HEK293 (cell line): ENCODE data around the gene VAT1L.

Source experiments
- CTCF ChIA-PET: fragments of 350-600 bp; formaldehyde crosslinking; extraction: SDS; loops from one replicate; lab custom pipeline; 2021; ENCODE audit warnings: antibody characterized with exemption; lab: Yijun Ruan, JAX
- POLR2A ChIA-PET: fragments of 300-600 bp; formaldehyde crosslinking; extraction: SDS; loops from one replicate; lab custom pipeline; 2020; ENCODE audit warnings: antibody characterized with exemption, inconsistent platforms; lab: Yijun Ruan, JAX
- H3K27ac ChIP-seq: fragments of 200-500 bp; sonication (Bioruptor generic); 2 replicates; pipeline ENCODE4 v1.5.1; 2014; ENCODE audit warnings: low read depth, low read length, control low read depth, inconsistent platforms; ENCODE audit errors: extremely low read depth
- H3K36me3 ChIP-seq, 2 experiments: fragments of 200-500 bp in 1 of 2; sonication (Bioruptor generic) in 1 of 2; 1 replicate in 1 of 2; 2 replicates in 1 of 2; pipeline ENCODE4 v1.5.1; 2014 to 2017; ENCODE audit warnings: inconsistent platforms in 2 of 2, low read length in 2 of 2; ENCODE audit not compliant: control insufficient read depth in 2 of 2, insufficient read depth in 1 of 2
- H3K4me1 ChIP-seq: fragments of 200-500 bp; sonication (Bioruptor generic); 2 replicates; pipeline ENCODE4 v1.5.1; 2014; ENCODE audit warnings: mild to moderate bottlenecking, low read length, inconsistent platforms; ENCODE audit not compliant: control insufficient read depth, insufficient read depth
- H3K4me3 ChIP-seq: 2 replicates; pipeline ENCODE4 v1.5.1; 2011; ENCODE audit warnings: low read depth, mild to moderate bottlenecking, control low read depth, low read length, moderate library complexity
- H3K9me3 ChIP-seq: fragments of 200-500 bp; sonication (Bioruptor generic); 2 replicates; pipeline ENCODE4 v1.5.1; 2014; ENCODE audit warnings: low read depth, low read length, inconsistent platforms; ENCODE audit not compliant: control insufficient read depth, insufficient read depth
- ATF2 ChIP-seq: fragments of 450-650 bp; formaldehyde crosslinking; IDR thresholded peaks from 2 replicates; pipeline ENCODE4 v1.5.1; 2016; ENCODE audit warnings: missing biosample characterization, missing genetic modification characterization, low read depth
- BCL6B ChIP-seq: fragments of 450-650 bp; formaldehyde crosslinking; IDR thresholded peaks from 2 replicates; pipeline ENCODE4 v1.5.1; 2017; ENCODE audit warnings: missing biosample characterization, missing genetic modification characterization
- EGR2 ChIP-seq: fragments of 450-650 bp; formaldehyde crosslinking; IDR thresholded peaks from 2 replicates; pipeline ENCODE4 v1.5.1; 2016; ENCODE audit warnings: low read depth, missing biosample characterization, missing genetic modification characterization
- GFI1B ChIP-seq: fragments of 450-650 bp; formaldehyde crosslinking; IDR thresholded peaks from 2 replicates; pipeline ENCODE4 v1.5.1; 2016; ENCODE audit warnings: missing biosample characterization, missing genetic modification characterization
- GLIS2 ChIP-seq: fragments of 450-650 bp; formaldehyde crosslinking; IDR thresholded peaks from 2 replicates; pipeline ENCODE4 v1.5.1; 2016; ENCODE audit warnings: missing biosample characterization, missing genetic modification characterization
- KLF8 ChIP-seq: fragments of 450-650 bp; formaldehyde crosslinking; IDR thresholded peaks from 2 replicates; pipeline ENCODE4 v1.5.1; 2016; ENCODE audit warnings: missing biosample characterization, missing genetic modification characterization
- SCRT2 ChIP-seq: fragments of 450-650 bp; formaldehyde crosslinking; IDR thresholded peaks from 2 replicates; pipeline ENCODE4 v1.5.1; 2016; ENCODE audit warnings: missing biosample characterization, missing genetic modification characterization
- ZBTB48 ChIP-seq: fragments of 450-650 bp; formaldehyde crosslinking; IDR thresholded peaks from 2 replicates; pipeline ENCODE4 v1.5.1; 2016; ENCODE audit warnings: missing biosample characterization, missing genetic modification characterization
- ZBTB7A ChIP-seq: fragments of 450-650 bp; formaldehyde crosslinking; IDR thresholded peaks from 2 replicates; pipeline ENCODE4 v1.5.1; 2016; ENCODE audit warnings: low read depth, missing biosample characterization, missing genetic modification characterization
- ZBTB8A ChIP-seq: fragments of 450-650 bp; formaldehyde crosslinking; IDR thresholded peaks from 2 replicates; pipeline ENCODE4 v1.5.1; 2016; ENCODE audit warnings: missing biosample characterization, missing genetic modification characterization
- ZNF112 ChIP-seq: fragments of 450-650 bp; formaldehyde crosslinking; IDR thresholded peaks from 2 replicates; pipeline ENCODE4 v1.5.0; 2017; ENCODE audit warnings: missing biosample characterization, missing genetic modification characterization
- ZNF184 ChIP-seq: fragments of 450-650 bp; IDR thresholded peaks from 2 replicates; pipeline ENCODE4 v1.5.1; 2018; ENCODE audit warnings: missing biosample characterization, mild to moderate bottlenecking, missing genetic modification characterization
- ZNF221 ChIP-seq: fragments of 450-650 bp; formaldehyde crosslinking; IDR thresholded peaks from 2 replicates; pipeline ENCODE4 v1.5.1; 2017; ENCODE audit warnings: missing biosample characterization, missing genetic modification characterization, borderline replicate concordance
- ZNF239 ChIP-seq: fragments of 450-650 bp; formaldehyde crosslinking; IDR thresholded peaks from 2 replicates; pipeline ENCODE4 v1.5.1; 2016; ENCODE audit warnings: missing biosample characterization, missing genetic modification characterization
- ZNF248 ChIP-seq: fragments of 450-650 bp; formaldehyde crosslinking; IDR thresholded peaks from 2 replicates; pipeline ENCODE4 v1.5.1; 2017; ENCODE audit warnings: missing biosample characterization, missing genetic modification characterization
- ZNF280C ChIP-seq: fragments of 450-650 bp; formaldehyde crosslinking; IDR thresholded peaks from 2 replicates; pipeline ENCODE4 v1.5.1; 2016; ENCODE audit warnings: missing biosample characterization, missing genetic modification characterization
- ZNF302 ChIP-seq: fragments of 450-650 bp; formaldehyde crosslinking; IDR thresholded peaks from 2 replicates; pipeline ENCODE4 v1.5.1; 2016; ENCODE audit warnings: missing biosample characterization, missing genetic modification characterization, low read depth
- ZNF658 ChIP-seq: fragments of 450-650 bp; formaldehyde crosslinking; IDR thresholded peaks from 2 replicates; pipeline ENCODE4; 2016; ENCODE audit warnings: missing biosample characterization, missing genetic modification characterization
- ZNF664 ChIP-seq: fragments of 450-650 bp; formaldehyde crosslinking; IDR thresholded peaks from 2 replicates; pipeline ENCODE4 v1.5.1; 2016; ENCODE audit warnings: missing biosample characterization, missing genetic modification characterization
- ZNF677 ChIP-seq: fragments of 450-650 bp; IDR thresholded peaks from 2 replicates; pipeline ENCODE4 v1.5.0; 2018; ENCODE audit warnings: missing biosample characterization, mild to moderate bottlenecking, missing genetic modification characterization, moderate library complexity
- ZNF785 ChIP-seq: fragments of 450-650 bp; formaldehyde crosslinking; IDR thresholded peaks from 2 replicates; pipeline ENCODE4 v1.5.1; 2016; ENCODE audit warnings: missing biosample characterization, missing genetic modification characterization
- TF ChIP-seq, protein P1 (sequence below): fragments of 450-650 bp; IDR thresholded peaks from 2 replicates; pipeline ENCODE4 v1.5.1; 2018; ENCODE audit warnings: missing biosample characterization, mild to moderate bottlenecking, missing genetic modification characterization
- TF ChIP-seq, protein P2 (sequence below): fragments of 450-650 bp; formaldehyde crosslinking; IDR thresholded peaks from 2 replicates; pipeline ENCODE4 v1.5.1; 2016; ENCODE audit warnings: missing biosample characterization, missing genetic modification characterization
- TF ChIP-seq, protein P3 (sequence below): fragments of 450-650 bp; formaldehyde crosslinking; IDR thresholded peaks from 2 replicates; pipeline ENCODE4 v1.5.1; 2016; ENCODE audit warnings: missing biosample characterization, missing genetic modification characterization

Gene VAT1L

DNA sequence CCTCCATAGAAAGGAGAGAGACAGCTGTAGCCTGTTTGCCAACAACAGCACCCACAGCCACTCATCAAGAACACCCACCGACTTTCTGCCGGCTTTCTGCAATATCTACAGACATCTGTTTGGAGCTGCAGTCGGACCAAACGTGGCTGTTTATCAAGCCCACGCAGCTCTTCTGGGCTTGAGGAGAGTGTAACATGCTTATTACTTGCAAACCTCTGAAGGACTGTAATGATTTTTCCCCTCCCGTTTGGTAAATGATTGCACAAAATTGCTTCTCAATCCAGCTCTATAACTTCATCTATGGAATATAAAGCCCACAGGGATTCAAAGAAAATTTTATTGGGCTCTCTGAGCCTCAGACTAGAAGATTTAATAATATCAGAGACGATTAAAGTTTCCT, 100.5 kb downstream of the VAT1L start:
- Histone ChIP-seq H3K36me3 (no peaks in the 10 kb centered on the region), H3K27ac (no peak overlapping the region), H3K4me3 (no peak overlapping the region), H3K9me3 (no peaks in the 10 kb centered on the region), H3K4me1 (no peaks in the 10 kb centered on the region)
- ChIA-PET POLR2A (no interaction called here), CTCF (no interaction called here)
- TF ChIP-seq ZNF785 (tag by site-specific recombination) (no peak), KLF8 (no peak), BCL6B (tag by site-specific recombination) (no peak), ZNF280C (no peak), ZBTB48 (tag by site-specific recombination) (no peak), GLIS2 (tag by site-specific recombination) (no peak), ZBTB8A (no peak), ZNF664 (no peak), ZBTB7A (no peak), ZNF658 (tag by site-specific recombination) (no peak), ZNF112 (tag by site-specific recombination) (no peak), ATF2 (tag by site-specific recombination) (no peak), ZNF677 (no peak), ZNF221 (tag by site-specific recombination) (no peak), ZNF248 (no peak), ZNF184 (no peak)
- TF ChIP-seq, protein P1, sequence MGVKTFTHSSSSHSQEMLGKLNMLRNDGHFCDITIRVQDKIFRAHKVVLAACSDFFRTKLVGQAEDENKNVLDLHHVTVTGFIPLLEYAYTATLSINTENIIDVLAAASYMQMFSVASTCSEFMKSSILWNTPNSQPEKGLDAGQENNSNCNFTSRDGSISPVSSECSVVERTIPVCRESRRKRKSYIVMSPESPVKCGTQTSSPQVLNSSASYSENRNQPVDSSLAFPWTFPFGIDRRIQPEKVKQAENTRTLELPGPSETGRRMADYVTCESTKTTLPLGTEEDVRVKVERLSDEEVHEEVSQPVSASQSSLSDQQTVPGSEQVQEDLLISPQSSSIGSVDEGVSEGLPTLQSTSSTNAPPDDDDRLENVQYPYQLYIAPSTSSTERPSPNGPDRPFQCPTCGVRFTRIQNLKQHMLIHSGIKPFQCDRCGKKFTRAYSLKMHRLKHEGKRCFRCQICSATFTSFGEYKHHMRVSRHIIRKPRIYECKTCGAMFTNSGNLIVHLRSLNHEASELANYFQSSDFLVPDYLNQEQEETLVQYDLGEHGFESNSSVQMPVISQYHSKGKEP (tag by site-specific recombination), result no peak
- TF ChIP-seq, protein P2, sequence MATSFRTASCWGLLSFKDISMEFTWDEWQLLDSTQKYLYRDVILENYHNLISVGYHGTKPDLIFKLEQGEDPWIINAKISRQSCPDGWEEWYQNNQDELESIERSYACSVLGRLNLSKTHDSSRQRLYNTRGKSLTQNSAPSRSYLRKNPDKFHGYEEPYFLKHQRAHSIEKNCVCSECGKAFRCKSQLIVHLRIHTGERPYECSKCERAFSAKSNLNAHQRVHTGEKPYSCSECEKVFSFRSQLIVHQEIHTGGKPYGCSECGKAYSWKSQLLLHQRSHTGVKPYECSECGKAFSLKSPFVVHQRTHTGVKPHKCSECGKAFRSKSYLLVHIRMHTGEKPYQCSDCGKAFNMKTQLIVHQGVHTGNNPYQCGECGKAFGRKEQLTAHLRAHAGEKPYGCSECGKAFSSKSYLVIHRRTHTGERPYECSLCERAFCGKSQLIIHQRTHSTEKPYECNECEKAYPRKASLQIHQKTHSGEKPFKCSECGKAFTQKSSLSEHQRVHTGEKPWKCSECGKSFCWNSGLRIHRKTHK (tag by site-specific recombination), result no peak

DNA sequence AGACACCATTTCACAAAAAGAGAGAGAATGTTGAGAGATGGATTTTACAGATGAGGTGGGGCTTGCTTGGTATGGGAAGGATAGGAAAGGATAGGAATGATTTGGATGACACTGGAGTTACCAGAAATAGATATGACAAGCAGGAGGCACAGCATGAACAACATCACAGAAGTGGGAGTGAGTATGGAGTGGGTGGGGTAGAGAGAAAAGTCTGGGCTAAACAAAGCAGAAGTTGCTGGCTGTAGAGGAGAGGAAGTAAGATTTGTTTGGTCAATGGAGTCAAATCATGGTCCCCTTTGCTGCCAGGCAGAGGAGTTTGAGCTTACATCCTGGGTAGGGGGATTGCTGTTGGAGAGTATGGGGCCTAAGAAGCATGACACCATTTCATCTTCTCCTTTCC, 101.7 kb downstream of the VAT1L start:
- Histone ChIP-seq H3K4me1 (no peaks in the 10 kb centered on the region), H3K36me3 (no peaks in the 10 kb centered on the region), H3K4me3 (no peak overlapping the region), H3K27ac (no peak overlapping the region), H3K9me3 (no peaks in the 10 kb centered on the region)
- ChIA-PET POLR2A (no interaction called here), CTCF (interaction anchor here (0.7 kb wide), 1 partner anchor 214 kb away, joined by 3 read pairs; no protein-coding TSS in a partner anchor)
- TF ChIP-seq GFI1B (tag by site-specific recombination) (no peak), ZNF302 (tag by site-specific recombination) (no peak), EGR2 (tag by site-specific recombination) (peak; percentile 61; the same call in 1 of the 2 replicates), ZNF239 (tag by site-specific recombination) (no peak), SCRT2 (no peak), ZNF280C (no peak)
- TF ChIP-seq, protein P3, sequence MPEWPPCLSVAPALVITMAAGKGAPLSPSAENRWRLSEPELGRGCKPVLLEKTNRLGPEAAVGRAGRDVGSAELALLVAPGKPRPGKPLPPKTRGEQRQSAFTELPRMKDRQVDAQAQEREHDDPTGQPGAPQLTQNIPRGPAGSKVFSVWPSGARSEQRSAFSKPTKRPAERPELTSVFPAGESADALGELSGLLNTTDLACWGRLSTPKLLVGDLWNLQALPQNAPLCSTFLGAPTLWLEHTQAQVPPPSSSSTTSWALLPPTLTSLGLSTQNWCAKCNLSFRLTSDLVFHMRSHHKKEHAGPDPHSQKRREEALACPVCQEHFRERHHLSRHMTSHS, result no peak
- TF ChIP-seq, protein P1 (tag by site-specific recombination), result no peak
